Thyroid gland (tissue), 4 donors: ENCODE measurements around the gene RABL6.

ENCODE experiments used
- POLR2A ChIP-seq, 2 donors: fragments of 450-650 bp; IDR thresholded peaks; one replicate each; pipeline ENCODE4 v1.6.1; 2017; ENCODE audit warnings: antibody characterized with exemption in 2 of 2, mild to moderate bottlenecking in 2 of 2, moderate library complexity in 1 of 2
- TF ChIP-seq, protein P1 (sequence below), 6 experiments: fragments of 200-600 bp in 3 of 6; fragments of 450-650 bp in 3 of 6; sonication (generic) in 3 of 6; IDR thresholded peaks; one replicate each; pipeline ENCODE4 v1.5.1; 2016 to 2019; ENCODE audit warnings: antibody characterized with exemption in 6 of 6, mild to moderate bottlenecking in 2 of 6, inconsistent platforms in 1 of 6, moderate library complexity in 1 of 6

DNA sequence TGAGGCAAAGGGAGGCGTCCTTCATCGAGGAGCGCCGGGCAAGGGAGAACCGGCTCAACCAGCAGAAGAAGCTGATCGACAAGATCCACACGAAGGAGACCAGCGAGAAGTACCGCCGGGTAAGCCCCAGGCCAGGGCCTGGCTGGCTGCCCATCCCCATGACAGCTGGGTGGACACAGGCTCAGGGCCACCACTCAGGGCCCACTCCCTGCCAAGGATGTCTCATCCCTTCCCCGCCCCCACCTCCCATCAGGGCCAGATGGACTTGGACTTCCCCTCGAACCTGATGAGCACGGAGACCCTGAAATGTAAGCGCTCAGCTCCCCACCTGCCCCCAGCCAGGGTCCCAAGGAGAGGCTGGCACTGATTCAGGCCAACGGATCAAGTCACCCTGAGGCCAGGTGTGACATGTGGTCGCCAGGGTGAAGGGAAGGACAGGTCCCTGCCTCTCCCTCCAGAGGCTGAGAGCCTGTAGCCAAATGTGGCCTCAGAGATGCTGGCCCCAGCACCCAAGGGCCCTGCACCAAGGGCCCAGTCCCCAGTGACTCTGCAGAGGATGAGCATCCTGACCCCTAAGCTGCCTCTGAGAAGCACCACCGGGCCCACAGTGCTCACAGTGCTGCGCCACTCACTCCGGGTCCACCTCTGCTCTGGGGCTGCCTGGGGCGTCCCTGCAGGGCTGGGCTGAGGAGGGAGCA lies 3.1 kb upstream of the RABL6 start:
- no peak for TF ChIP-seq POLR2A (IDR thresholded peaks at IDR 0.05)
- TF ChIP-seq, protein P1, sequence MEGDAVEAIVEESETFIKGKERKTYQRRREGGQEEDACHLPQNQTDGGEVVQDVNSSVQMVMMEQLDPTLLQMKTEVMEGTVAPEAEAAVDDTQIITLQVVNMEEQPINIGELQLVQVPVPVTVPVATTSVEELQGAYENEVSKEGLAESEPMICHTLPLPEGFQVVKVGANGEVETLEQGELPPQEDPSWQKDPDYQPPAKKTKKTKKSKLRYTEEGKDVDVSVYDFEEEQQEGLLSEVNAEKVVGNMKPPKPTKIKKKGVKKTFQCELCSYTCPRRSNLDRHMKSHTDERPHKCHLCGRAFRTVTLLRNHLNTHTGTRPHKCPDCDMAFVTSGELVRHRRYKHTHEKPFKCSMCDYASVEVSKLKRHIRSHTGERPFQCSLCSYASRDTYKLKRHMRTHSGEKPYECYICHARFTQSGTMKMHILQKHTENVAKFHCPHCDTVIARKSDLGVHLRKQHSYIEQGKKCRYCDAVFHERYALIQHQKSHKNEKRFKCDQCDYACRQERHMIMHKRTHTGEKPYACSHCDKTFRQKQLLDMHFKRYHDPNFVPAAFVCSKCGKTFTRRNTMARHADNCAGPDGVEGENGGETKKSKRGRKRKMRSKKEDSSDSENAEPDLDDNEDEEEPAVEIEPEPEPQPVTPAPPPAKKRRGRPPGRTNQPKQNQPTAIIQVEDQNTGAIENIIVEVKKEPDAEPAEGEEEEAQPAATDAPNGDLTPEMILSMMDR (IDR thresholded peaks at IDR 0.05), result no peak
